Loucy (cell line): Measurements from ENCODE around the gene FAM131C.

ENCODE experiments used
- H2AFZ ChIP-seq: fragments of 200-600 bp; sonication (generic); 2 replicates; pipeline ENCODE4 v1.6.0; 2016; ENCODE audit warnings: antibody characterized with exemption, mild to moderate bottlenecking, low read length, moderate library complexity
- H3F3A ChIP-seq: fragments of 200-600 bp; 2 replicates; pipeline ENCODE4 v1.6.0; 2016; ENCODE audit warnings: antibody characterized with exemption, low read depth, mild to moderate bottlenecking
- H3K27me3 ChIP-seq: fragments of 200-600 bp; sonication (generic); 2 replicates; pipeline ENCODE4 v1.6.1; 2014; ENCODE audit warnings: low read length, mild to moderate bottlenecking; ENCODE audit not compliant: insufficient read depth, poor library complexity, severe bottlenecking
- H3K36me3 ChIP-seq: fragments of 200-600 bp; sonication (generic); 2 replicates; pipeline ENCODE4 v1.6.1; 2016; ENCODE audit warnings: low read length; ENCODE audit not compliant: insufficient read depth
- H3K4me1 ChIP-seq: fragments of 200-600 bp; sonication (generic); 2 replicates; pipeline ENCODE4 v1.5.1; 2014; ENCODE audit warnings: low read length, mild to moderate bottlenecking; ENCODE audit not compliant: insufficient read depth, poor library complexity, severe bottlenecking
- H3K4me2 ChIP-seq: fragments of 200-600 bp; sonication (generic); 2 replicates; pipeline ENCODE4 v1.6.0; 2014; ENCODE audit warnings: antibody characterized with exemption, low read length, low read depth, mild to moderate bottlenecking; ENCODE audit not compliant: poor library complexity, severe bottlenecking
- H3K4me3 ChIP-seq: fragments of 200-600 bp; sonication (generic); 2 replicates; pipeline ENCODE4 v1.5.1; 2014; ENCODE audit warnings: low read length, mild to moderate bottlenecking, mixed read lengths; ENCODE audit not compliant: poor library complexity, severe bottlenecking
- H3K79me2 ChIP-seq: fragments of 200-600 bp; sonication (generic); 2 replicates; pipeline ENCODE4 v1.6.1; 2014; ENCODE audit warnings: low read length; ENCODE audit not compliant: insufficient read depth
- H3K9ac ChIP-seq: fragments of 200-600 bp; sonication (generic); 2 replicates; pipeline ENCODE4 v1.6.0; 2014; ENCODE audit warnings: mild to moderate bottlenecking, low read depth, low read length, moderate library complexity; ENCODE audit not compliant: poor library complexity, severe bottlenecking
- H3K9me2 ChIP-seq: fragments of 200-600 bp; sonication (generic); replicated peaks from 2 replicates; pipeline ENCODE4 v1.6.1; 2016; ENCODE audit warnings: low read depth, low read length, mixed read lengths
- H3K9me3 ChIP-seq: fragments of 200-600 bp; sonication (generic); 2 replicates; pipeline ENCODE4 v1.6.1; 2014; ENCODE audit warnings: mild to moderate bottlenecking, antibody characterized with exemption, low read length, low read depth; ENCODE audit not compliant: insufficient read depth
- H4K20me1 ChIP-seq: fragments of 200-600 bp; sonication (generic); 2 replicates; pipeline ENCODE4 v1.6.0; 2014; ENCODE audit warnings: antibody characterized with exemption, low read length, mild to moderate bottlenecking; ENCODE audit not compliant: insufficient read depth, poor library complexity, severe bottlenecking
- CTCF ChIP-seq: fragments of 200-600 bp; sonication (generic); conservative IDR thresholded peaks from 2 replicates; pipeline ENCODE4 v1.5.1; 2014; ENCODE audit warnings: mild to moderate bottlenecking, antibody characterized with exemption, low read length
- EZH2phosphoT487 ChIP-seq: fragments of 200-600 bp; IDR thresholded peaks from 2 replicates; pipeline ENCODE4 v1.6.1; 2018; ENCODE audit warnings: antibody characterized with exemption, mild to moderate bottlenecking, moderate library complexity, borderline replicate concordance

FAM131C gene

GRCh38 chr1:16092923-16093511 is 19.6 kb upstream of the FAM131C start:
- Histone ChIP-seq H3K27me3 (no peaks in the 10 kb centered on the region), H3F3A (no peaks in the 10 kb centered on the region), H3K4me2 (no peak overlapping the region), H3K9me2 (no peaks in the 10 kb centered on the region), H3K36me3 (no peaks in the 10 kb centered on the region), H3K9me3 (no peaks in the 10 kb centered on the region), H3K9ac (no peak overlapping the region), H3K4me3 (no peak overlapping the region), H4K20me1 (no peaks in the 10 kb centered on the region), H2AFZ (no peak overlapping the region), H3K79me2 (no peaks in the 10 kb centered on the region), H3K4me1 (no peaks in the 10 kb centered on the region)
- TF ChIP-seq EZH2phosphoT487 = no peak

- TF ChIP-seq EZH2phosphoT487 = no peak
- TF ChIP-seq CTCF = no peak
- no peaks in the 10 kb centered on the region for H3K36me3 ChIP-seq
- H3K9me3 ChIP-seq = no peaks in the 10 kb centered on the region
These were observed 18.9 kb upstream of the FAM131C start for GRCh38 chr1:16092097-16092922.

GRCh38 chr1:16091296-16091695 is 17.8 kb upstream of the FAM131C start:
- no peak overlapping the region for H3K9ac ChIP-seq
- TF ChIP-seq EZH2phosphoT487 (no peak), CTCF (no peak)
- H3F3A ChIP-seq = no peaks in the 10 kb centered on the region
- H3K27me3 ChIP-seq = no peaks in the 10 kb centered on the region
- H3K4me3 ChIP-seq = no peak overlapping the region
- H2AFZ ChIP-seq = no peak overlapping the region
- H3K36me3 ChIP-seq = no peaks in the 10 kb centered on the region
- H3K4me1 ChIP-seq = no peaks in the 10 kb centered on the region
- no peaks in the 10 kb centered on the region for H4K20me1 ChIP-seq
- no peaks in the 10 kb centered on the region for H3K9me3 ChIP-seq
- no peaks in the 10 kb centered on the region for H3K9me2 ChIP-seq
- no peak overlapping the region for H3K4me2 ChIP-seq
- H3K79me2 ChIP-seq = no peaks in the 10 kb centered on the region

More at GRCh38 chr1:16092097-16092922, 18.9 kb upstream of the FAM131C start:
- Histone ChIP-seq H3K4me1 (no peaks in the 10 kb centered on the region), H3K4me3 (no peak overlapping the region), H3K9me2 (no peaks in the 10 kb centered on the region), H3K4me2 (no peak overlapping the region), H3K79me2 (no peaks in the 10 kb centered on the region), H4K20me1 (no peaks in the 10 kb centered on the region), H3K27me3 (no peaks in the 10 kb centered on the region), H2AFZ (no peak overlapping the region), H3F3A (no peaks in the 10 kb centered on the region), H3K9ac (no peak overlapping the region)
